ENCODE results near the gene MRPL1.

GRCh38 chr4:78002260-78002659, 139.6 kb downstream of the MRPL1 start:
- TF ChIP-seq CTCF (IDR thresholded peaks at IDR 0.05) (no peak), POLR2AphosphoS5 (IDR thresholded peaks at IDR 0.05) (no peak)

Measured in breast epithelium (tissue), 3 donors.